Hypothalamus (tissue), 51 donors: Measurements from ENCODE around the gene ZNF273.
"Not testable (repeated sequence)": the region's sequence is repeated elsewhere in the genome, so short reads cannot be mapped to it uniquely, and the experiment has no call there.

Experiments
- DNase-seq, 51 donors: peaks; one replicate each; lab custom pipeline; 2025; lab: John Stamatoyannopoulos, UW

The ZNF273 gene

DNA sequence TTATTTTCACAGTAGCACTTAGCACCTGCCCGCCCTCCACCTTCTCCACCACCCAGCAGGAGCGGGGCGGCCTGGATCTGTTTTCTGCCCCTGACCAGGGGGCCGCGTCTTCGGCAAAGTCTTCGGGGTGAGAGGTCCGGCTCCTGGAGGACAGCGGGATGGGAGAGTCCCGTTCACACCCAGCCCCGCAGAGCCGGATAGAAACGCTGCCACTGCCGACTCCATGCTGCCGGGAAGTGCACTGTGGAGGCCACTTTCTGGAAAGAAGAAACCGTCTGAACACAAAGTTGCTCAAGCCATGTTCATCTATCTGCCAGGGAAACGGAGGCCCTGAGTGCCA lies 14.5 kb upstream of the ZNF273 start:
- DNase-seq = peak in 1 of 51 donors; percentile 19

DNA sequence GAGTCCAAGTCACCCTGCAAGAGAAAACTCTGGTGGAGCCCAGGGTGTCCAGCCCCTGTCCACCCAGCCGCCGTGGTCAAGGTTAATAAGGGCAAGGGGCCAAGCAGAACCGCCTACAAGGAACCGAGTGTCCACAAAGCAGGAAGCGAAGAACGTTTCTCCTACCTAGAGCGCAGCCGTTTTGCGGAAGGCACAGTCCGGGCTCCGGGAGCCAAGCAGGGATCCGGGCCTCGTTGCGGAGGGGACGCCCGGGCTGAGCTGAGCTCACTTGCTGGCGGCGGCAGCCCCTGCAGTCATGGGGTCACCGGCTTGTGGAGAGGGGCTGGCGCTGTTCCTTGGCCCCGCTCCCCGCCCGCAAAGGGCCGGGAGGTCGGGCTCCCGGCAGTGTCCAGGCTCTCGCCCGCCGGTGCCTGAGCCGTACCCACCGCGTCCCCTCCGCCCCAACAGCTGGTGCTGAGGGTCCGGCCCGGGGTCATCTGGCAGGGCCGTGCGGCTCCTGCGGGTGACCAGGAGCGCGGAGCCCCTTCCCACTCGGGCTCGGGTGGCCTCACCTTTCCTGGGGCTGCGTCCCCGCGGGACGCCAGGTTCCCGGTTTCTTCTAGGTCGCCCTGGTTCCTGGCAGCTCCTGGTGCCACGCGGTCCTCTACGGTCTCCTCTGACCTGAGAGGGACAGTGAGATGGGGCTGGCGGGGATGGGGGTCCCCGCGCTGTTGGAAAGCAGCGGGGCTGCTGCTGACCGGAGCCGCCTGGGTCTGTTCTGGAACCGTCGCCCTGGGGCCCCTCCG lies 14.0 kb upstream of the ZNF273 start:
- DNase-seq = peak in 9 of 51 donors; percentile 5 to 30 (median 21)

DNA sequence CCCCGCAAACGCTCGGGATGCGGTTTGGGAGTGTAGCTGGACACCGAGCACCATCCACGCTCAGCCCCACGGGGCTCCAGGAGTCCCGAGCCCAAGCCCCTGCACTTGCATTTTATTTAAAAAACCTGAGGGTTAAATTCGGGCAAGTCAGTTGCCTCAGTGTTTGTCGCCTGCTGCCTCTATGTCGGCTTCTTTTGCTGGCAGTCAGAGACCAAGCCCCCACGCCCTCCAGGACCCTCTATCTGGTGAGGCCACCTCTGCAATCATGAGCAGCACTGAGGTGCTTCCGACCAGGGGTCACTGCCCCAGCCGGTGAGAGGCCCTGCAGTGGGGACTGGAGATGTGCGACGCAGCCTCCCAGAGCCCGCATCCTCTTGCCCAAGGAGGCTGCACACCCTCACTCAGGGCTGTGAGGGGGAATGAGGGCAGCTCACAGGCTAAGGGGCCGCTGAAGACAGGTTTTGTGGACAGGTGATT lies 13.3 kb upstream of the ZNF273 start:
- no peak for DNase-seq

DNA sequence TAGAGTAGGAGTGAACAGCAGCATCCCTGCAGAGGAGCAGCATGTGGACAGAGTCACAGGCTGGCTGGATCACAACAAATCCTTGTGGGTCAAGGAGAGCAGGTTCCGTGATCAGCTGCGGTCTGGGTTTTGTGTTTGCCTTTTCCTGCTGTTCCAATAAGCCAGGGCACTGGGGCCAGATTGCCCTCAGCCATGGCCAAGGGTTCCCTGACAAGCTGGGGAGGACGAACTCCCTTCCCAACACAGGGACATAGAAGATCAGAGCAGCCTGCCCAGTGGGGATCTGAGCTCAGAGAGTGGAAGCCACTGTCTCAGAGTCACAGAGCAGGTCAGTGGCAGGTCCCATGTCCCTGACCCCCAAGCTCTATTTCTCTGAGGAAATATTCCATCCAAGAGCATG lies 12.8 kb upstream of the ZNF273 start:
- DNase-seq = not testable (repeated sequence)

DNA sequence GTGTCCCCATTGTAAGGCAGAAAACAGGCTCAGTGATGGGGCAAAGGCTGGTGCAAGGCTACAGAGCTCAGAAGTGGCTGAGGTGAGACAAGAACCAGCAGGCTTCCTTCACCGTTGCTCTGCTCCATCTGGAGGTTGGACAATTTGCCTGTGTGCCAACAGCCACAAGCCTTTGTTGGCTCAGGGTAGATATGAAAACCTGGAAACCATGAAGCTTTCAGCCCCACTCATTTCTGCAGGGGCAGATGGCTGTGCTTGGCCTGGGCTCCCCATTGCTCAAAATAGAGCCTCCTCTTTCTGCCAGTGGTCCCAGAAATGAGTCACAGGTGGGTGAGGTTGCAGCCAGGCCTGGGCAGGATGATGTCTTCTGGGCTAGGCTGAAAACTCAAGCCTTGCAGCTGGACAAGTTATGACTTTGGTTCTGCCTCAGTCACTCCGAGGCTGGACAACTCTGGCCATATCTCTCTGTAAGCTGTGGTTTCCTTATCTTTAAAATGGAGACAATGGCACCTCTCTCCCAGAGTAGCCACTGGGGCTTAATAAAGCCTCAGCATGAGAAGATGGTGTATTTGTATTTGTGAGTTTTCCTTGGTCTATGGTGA lies 12.2 kb upstream of the ZNF273 start:
- DNase-seq = peak in 1 of 51 donors; percentile 25

DNA sequence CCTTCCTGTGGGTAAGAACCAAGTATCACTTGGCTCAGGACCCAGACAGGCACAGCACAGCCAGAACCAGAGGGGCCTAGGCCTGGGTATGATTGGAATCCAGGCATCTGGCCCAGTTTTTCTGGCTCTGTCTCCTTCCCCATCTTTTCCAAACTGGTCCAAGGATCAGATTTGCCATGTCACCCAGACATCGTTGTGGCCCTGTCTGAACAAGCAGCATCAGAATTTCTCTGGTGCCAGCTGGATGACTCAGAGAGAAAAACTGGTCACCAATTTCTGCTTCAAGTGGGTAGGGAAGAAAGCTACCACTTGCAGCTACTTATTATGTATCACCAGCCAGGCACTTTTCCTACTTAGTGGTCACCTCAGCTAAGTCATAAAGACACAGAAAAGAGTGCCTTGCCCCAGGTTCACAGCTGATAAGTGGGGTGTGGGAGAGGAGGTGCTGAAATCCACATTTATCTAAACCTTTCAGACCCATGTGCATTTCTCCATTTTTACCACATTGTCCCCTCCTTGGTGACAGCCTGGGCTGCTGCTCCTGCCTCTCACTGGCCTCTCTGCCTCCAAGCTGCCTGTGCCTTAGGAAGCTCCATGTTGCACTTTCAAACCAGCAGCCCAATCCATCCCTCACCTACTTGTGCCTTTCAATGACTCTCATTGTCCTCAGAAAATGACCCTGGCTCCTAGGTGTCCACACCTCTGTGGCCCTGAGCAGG lies 11.6 kb upstream of the ZNF273 start:
- peak in 4 of 51 donors; percentile 6 to 45 (median 24) for DNase-seq

DNA sequence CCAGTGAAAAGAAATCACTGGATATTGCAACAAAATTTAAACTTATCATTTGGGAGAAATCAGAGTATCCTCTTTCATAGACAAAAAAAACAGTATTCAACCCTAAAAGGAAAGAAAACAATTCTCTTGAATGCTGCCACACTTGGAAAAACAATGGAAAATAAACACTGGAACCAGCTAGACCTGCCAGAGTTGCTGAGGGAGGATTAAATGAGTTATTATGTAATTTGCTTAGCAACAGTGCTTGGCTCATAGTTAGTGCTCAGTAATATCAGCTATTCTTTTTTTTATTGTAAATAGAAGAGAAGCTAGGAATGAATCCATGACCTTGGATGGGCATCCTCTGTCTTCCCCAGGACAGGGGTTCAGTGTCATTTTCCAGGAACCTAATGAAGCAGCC lies 11.0 kb upstream of the ZNF273 start:
- DNase-seq = no peak

DNA sequence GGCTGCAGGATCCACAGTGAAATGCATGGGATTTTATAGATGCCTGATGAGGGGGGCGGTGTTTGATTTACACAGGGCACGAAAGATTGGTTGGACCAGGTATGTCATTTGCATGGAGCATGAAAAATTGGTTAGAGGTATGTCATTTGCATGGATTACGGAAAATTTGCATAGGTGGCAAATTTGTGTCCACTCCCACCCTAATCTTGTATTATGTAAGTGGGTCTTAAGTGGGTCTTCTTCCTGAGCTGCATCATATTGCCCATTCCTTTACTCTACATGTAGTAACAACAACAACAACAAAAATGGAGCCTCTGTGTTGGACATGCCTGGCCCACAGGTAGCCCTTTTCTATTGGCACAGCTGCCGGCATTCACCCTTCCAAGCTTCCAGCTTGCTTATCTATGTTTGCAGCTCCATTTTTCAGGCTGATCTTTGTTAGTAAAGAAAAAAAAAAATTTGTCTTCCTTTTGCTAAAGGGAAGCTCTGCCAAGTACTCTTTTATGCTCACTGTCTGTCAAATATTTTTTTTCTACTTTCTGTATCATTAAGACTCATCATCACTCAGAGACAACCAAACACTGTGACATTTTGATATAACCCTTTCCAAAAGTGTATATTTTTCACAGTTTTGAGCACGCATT lies 10.3 kb upstream of the ZNF273 start:
- no peak for DNase-seq

DNA sequence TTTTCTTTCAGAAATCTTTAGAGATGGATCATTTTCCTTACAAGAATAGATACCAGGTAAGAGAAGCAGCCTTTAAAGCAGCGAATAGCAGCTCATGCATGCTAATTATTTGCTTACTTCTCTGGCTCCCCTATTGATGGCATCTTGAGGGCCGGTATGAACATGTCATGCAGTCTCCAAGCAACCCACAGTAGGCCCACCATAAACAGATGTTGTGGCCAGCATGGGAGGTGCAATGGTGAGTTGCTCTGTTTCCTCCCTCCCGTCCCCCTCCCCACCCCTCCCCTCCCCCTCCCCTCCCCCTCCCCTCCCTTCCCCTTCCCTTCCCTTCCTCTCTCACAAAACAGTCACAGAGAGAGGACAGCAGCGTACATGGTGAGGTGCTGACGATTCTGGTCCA lies 9.7 kb upstream of the ZNF273 start:
- DNase-seq = no peak

DNA sequence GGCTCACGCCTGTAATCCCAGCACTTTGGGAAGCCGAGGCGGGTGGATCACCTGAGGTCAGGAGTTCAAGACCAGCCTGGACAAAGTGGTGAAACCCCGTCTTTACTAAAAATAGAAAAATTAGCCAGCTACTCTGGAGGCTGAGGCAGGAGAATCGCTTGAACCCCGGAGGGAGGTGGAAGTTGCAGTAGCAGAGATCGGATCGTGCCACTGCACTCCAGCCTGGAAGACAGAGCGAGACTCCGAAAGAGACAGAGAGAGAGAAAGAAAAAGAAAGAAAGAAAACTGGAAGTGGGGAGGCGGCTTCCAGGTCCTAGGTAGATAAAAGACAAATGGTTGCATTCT lies 640 bp upstream of the ZNF273 start:
- not testable (repeated sequence) for DNase-seq

DNA sequence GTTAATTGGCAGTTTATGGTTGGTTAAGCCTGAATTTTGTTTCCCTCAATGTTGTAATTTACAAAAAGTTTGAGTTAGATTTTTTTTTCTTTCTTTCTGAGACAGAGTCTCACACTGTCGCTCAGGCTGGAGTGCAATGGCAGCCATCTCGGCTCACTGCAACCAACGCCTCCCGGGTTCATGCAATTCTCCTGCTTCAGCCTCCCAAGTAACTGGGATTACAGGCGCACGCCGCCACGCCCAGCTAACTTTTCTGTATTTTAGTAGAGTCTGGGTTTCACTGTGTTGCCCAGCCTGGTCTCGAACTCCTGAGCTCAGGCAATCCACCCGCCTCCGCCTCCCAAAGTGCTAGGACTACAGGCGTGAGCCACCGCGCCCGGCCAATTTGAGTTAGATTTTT lies 935 bp downstream of the ZNF273 start:
- no peak for DNase-seq

DNA sequence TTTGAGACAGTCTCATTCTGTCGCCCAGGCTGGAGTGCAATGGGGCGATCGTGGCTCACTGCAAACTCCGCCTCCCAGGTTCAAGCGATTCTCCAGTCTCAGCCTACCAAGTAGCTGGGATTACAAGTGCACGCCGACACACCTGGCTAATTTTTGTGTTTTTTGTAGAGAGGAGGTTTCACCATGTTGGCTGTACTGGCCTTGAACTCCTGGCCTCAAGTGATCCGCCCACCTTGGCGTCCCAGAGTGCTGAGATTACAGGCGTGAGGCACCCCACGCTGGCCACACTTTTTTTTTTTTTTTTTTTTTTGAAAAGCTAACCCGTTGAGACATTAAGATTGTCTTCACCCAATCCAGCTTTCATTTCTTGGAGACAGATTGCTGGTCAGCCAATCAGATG lies 2.1 kb downstream of the ZNF273 start:
- DNase-seq = no peak

DNA sequence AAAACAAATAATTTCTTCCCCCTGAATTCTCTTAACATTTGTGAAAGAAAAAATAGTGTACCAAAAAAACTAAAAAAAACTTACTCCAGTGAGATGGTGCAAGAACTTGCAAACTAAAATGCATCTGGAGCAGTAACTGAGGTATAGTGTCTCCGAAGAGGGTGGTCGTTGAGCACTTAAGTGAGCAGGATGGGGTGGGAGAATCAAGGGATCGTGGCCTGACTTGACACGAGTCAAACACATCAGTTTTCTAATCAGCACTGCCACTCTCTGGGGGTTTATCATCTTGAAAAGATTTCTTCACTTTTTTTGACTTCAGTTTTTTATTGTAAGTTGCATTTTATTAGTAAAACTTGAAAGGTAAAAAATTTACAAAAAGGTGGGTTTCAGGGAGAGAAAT lies 2.5 kb downstream of the ZNF273 start:
- no peak for DNase-seq

DNA sequence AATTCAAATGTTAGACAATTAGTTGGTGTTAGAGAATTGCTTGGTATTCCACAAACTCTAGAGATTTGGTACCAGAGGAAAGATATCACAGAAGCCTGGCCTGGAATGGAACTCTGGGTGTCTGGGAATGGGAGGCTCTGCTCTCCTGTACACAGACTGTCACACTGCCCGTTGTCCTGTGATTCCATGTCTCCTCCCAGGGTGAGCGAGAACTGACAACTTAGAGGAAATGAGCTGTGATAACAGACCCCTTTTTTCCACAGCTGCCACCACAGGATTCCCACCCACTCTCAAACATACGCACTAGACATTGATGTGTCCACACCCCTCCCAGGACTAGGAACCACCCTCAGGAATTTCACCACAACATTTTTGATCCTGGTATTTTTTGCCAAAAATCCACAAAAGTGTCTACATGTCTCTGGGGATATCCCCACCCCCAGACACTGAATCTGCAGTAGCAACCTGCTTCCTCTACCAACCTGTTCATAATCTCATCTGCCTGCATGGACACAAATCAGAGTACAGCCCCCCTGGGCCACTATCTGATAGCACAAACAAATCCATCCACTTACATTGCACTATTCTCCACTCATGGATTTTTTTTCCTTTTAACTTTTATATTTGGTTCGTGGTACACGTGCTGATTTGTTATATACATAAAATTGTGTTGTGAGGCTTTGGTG lies 4.7 kb downstream of the ZNF273 start:
- DNase-seq = no peak

DNA sequence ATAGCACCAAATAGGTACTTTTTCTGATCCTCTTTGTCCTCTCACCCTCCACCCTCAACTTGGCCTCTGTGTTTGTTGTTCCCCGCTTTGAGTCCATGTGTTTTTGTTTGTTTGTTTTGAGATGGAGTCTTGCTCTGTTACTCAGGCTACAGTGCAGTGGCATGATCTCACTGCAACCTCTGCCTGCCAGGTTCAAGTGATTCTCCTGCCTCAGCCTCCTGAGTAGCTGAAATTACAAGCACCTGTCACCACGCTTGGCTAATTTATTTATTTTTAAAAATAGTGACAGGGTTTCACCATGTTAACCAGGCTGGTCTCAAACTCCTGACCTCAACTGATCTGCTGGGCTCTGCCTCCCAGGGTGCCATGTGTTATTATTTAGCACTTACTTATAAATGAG lies 5.3 kb downstream of the ZNF273 start:
- no peak for DNase-seq

DNA sequence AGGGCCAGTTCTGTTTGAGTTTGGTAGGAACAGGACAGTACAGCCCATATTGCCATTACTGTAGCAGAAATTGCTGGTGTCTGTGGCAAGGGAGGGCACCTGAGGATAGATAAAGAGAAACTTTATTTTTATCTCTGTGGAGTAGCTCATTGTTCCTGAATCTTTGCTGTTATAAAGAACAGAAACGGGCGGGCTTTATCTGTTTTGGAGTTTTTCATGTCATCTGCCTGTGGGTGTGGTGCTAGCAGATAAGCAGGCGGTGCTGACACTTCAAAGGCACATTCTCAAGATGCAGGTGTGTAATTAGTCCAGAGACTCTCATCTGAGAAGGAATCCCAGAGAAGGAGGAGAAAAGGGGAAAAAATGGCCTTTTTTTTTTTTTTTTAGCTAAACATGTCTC lies 11.5 kb downstream of the ZNF273 start:
- no peak for DNase-seq

DNA sequence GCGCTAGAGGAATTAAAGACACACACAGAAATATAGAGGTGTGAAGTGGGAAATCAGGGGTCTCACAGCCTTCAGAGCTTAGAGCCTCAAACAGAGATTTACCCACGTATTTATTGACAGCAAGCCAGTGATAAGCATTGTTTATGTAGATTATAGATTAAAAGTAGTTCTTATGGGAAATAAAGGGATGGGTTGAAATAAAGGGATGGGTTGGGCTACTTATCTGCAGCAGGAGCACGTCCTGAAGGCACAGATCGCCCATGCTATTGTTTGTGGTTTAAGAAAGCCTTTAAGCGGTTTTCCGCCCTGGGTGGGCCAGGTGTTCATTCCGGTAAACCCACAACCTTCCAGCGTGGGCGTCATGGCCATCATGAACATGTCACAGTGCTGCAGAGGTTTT lies 12.2 kb downstream of the ZNF273 start:
- DNase-seq = not testable (repeated sequence)

DNA sequence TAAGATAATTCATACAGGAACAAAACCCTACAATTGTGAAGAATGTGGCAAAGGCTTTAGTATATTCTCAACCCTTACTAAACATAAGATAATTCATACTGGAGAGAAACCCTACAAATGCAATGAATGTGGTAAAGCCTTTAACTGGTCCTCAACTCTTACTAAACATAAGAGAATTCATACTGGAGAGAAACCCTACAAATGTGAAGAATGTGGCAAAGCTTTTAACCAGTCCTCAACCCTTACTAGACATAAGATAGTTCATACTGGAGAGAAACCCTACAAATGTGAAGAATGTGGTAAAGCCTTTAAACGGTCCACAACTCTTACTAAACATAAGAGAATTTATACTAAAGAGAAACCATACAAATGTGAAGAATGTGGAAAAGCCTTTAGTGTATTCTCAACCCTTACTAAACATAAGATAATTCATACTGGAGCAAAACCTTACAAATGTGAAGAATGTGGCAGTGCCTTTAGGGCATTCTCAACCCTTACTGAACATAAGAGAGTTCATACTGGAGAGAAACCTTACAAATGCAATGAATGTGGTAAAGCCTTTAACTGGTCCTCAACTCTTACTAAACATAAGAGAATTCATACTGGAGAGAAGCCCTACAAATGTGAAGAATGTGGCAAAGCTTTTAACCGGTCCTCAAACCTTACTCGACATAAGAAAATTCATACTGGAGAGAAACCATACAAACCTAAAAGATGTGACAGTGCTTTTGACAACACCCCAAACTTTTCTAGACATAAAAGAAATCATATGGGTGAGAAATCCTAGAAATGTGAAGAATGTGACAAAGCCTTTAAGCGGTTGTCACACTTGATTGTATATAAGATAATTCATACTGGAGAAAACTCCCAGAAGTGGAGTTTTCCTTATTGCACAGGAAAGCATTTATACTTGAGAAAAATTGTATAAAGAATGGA lies 25.4 kb downstream of the ZNF273 start:
- not testable (repeated sequence) for DNase-seq

DNA sequence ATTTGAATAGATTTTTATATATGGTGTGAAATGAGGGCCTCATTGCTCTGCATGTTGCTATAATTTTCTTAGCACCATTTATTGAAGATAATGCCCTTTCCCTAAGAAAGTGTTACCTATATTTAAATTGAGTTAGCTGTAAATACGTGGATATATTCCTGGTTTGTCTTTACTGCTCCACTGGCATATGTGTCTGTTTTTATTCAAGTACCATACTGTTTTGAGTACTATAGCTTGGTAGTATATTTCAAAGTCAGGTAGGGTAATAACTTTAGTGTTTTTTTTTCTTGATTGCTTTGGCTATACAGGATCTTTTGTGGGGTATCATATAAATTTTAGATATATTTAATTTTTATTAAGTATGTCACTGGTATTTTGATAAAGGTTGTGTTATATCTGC lies 31.4 kb downstream of the ZNF273 start:
- DNase-seq = no peak

DNA sequence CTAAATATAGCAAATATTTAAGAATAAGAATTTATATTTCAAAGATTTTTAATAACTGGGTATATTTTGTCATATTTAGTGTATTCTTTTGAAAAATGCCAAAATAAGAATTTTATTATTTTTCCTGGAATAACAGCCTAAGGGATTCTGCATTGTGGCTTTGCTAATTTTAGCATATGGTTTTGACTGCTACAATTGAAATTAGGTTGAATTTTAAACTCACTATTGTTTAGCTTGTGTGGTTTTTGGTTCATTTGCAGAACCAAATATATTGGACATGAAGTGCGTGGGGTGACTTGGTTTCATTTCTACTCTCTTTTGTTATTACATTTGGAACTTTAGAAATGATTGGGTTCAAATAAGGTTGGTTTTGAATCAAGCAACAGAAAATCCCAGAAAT lies 35.5 kb downstream of the ZNF273 start:
- DNase-seq = no peak
